HUES64 (cell line): Measurements from ENCODE around the gene SMIM44.

Experiments
- H3K27ac ChIP-seq: 2 replicates; pipeline ENCODE4 v1.7.0; 2013; ENCODE audit warnings: low read depth, low read length, inconsistent platforms
- H3K27me3 ChIP-seq: 2 replicates; pipeline ENCODE4 v1.6.1; 2013; ENCODE audit warnings: mild to moderate bottlenecking, low read length; ENCODE audit not compliant: insufficient read depth
- H3K36me3 ChIP-seq: 2 replicates; pipeline ENCODE4 v1.6.1; 2013; ENCODE audit warnings: mild to moderate bottlenecking, low read length; ENCODE audit not compliant: insufficient read depth
- H3K4me1 ChIP-seq: 2 replicates; pipeline ENCODE4 v1.6.1; 2013; ENCODE audit warnings: mild to moderate bottlenecking, low read length, moderate library complexity; ENCODE audit not compliant: insufficient read depth
- H3K4me3 ChIP-seq: 2 replicates; pipeline ENCODE4 v1.5.1; 2013; ENCODE audit warnings: mild to moderate bottlenecking, low read length, moderate library complexity
- H3K9ac ChIP-seq: 2 replicates; pipeline ENCODE4 v1.6.1; 2013; ENCODE audit warnings: mild to moderate bottlenecking, low read depth, low read length
- H3K9me3 ChIP-seq: 2 replicates; pipeline ENCODE4 v1.6.1; 2013; ENCODE audit warnings: low read depth, low read length; ENCODE audit not compliant: insufficient read depth
- WGBS: fragments of 150-250, 120-280 bp; methylation state at CpG from one replicate; pipeline ENCODE4 v1.1.7; 2013; ENCODE audit warnings: missing lambda C conversion rate; 5-methylcytosine and 5-hydroxymethylcytosine counted together

Gene SMIM44

DNA sequence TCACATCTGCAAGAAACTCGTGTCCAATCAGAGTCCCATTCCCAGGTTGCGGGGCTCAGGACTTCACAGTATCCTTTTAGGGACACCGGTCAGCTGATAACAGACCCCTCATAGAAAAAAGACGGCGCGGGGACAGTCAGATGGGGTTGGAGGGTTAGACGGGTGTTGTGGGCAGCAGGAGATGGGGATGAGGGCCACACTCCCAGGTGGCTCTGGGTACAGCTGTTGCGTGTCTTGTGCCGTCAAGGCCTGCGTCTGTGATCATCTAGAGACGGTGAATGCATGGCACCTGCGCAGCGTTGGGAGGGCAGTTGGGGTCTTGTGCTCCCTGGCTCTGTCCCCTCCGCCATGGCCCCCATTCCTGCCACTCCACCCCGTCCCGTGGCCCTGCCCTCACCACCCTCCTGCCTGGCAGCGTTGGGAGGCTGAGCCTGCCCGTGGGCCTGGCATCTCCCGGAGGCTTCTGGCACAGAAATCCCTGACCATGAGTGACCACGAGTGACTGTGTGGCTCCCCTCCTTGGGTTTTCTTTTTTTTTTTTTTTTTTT is 41.7 kb upstream of the SMIM44 start:
- H3K27ac ChIP-seq: no peak overlapping the region
- H3K27me3 ChIP-seq: no peaks in the 10 kb centered on the region
- no peak overlapping the region for H3K9ac ChIP-seq
- H3K4me3 ChIP-seq: no peak overlapping the region
- H3K36me3 ChIP-seq: peaks cover 38% of the 10 kb centered on the region
- H3K4me1 ChIP-seq: no peaks in the 10 kb centered on the region; the same call in 1 of the 2 replicates
- WGBS: 96% methylated on average over 19 of the region's 20 CpGs
- no peaks in the 10 kb centered on the region for H3K9me3 ChIP-seq

GRCh38 chr19:3524078-3524842 is 41.0 kb upstream of the SMIM44 start:
- no peak overlapping the region for H3K4me3 ChIP-seq
- 96% methylated on average over 33 of the region's 33 CpGs for WGBS
- H3K9me3 ChIP-seq: no peaks in the 10 kb centered on the region
- no peak overlapping the region for H3K27ac ChIP-seq
- no peaks in the 10 kb centered on the region for H3K27me3 ChIP-seq
- peaks cover 38% of the 10 kb centered on the region for H3K36me3 ChIP-seq
- peaks cover 4% of the 10 kb centered on the region for H3K4me1 ChIP-seq
- no peak overlapping the region for H3K9ac ChIP-seq

DNA sequence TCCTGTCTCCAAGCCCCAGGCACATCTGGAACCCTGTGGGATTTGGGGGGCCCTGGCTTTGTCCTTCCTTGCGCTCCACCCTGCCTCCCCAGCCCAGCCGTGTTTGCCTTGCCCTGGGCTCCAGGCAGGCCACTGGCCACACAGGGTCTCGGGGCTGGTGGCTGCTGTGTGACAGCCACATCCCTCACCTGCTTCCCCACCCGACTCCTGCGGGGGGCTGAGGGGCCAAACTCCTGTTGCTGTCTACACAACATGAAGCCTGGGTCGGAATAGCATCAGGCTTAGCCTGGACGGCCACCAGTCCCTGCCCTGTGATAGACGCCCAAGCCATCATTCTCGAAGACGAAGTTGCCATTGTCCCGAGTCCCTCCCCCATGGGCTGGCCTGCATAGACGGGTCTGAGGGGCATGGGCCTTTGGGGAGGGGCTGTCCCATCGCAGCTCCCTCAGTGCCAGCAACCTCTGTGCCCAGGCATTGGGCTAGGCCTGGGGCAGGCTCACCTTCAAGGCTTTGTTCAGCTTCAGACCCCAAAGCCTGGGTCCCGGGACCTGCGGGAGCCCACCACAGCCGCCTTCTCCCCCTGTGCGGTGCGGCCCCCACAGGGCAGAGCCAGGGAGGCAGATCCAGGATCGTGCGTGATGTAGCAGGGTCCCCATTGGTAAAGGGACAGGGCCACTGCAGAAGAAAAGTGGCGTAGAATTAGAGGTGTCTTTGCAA is 40.3 kb upstream of the SMIM44 start:
- H3K9me3 ChIP-seq: no peaks in the 10 kb centered on the region
- no peak overlapping the region for H3K27ac ChIP-seq
- no peak overlapping the region for H3K9ac ChIP-seq
- peaks cover 38% of the 10 kb centered on the region for H3K36me3 ChIP-seq
- WGBS: 95% methylated on average over 21 of the region's 21 CpGs
- H3K27me3 ChIP-seq: no peaks in the 10 kb centered on the region
- H3K4me3 ChIP-seq: no peak overlapping the region
- H3K4me1 ChIP-seq: peaks cover 12% of the 10 kb centered on the region

- H3K9ac ChIP-seq: no peak overlapping the region
- H3K4me1 ChIP-seq: peaks cover 18% of the 10 kb centered on the region
- 95% methylated on average over 40 of the region's 40 CpGs for whole genome bisulfite sequencing
- H3K27ac ChIP-seq: no peak overlapping the region
- no peaks in the 10 kb centered on the region for H3K27me3 ChIP-seq
- H3K4me3 ChIP-seq: no peak overlapping the region
- H3K9me3 ChIP-seq: no peaks in the 10 kb centered on the region
- H3K36me3 ChIP-seq: peaks cover 33% of the 10 kb centered on the region
These were observed 39.5 kb upstream of the SMIM44 start for GRCh38 chr19:3522421-3523360.

GRCh38 chr19:3521104-3521445 is 37.8 kb upstream of the SMIM44 start:
- no peaks in the 10 kb centered on the region for H3K9me3 ChIP-seq
- peaks cover 19% of the 10 kb centered on the region for H3K4me1 ChIP-seq
- 0 out of 2 replicates have a peak overlapping the region, but pooled peaks have one; percentile 2 for H3K9ac ChIP-seq
- WGBS: 93% methylated on average over 7 of the region's 7 CpGs
- H3K27ac ChIP-seq: no peak overlapping the region
- H3K27me3 ChIP-seq: no peaks in the 10 kb centered on the region
- peaks cover 21% of the 10 kb centered on the region for H3K36me3 ChIP-seq
- no peak overlapping the region for H3K4me3 ChIP-seq

DNA sequence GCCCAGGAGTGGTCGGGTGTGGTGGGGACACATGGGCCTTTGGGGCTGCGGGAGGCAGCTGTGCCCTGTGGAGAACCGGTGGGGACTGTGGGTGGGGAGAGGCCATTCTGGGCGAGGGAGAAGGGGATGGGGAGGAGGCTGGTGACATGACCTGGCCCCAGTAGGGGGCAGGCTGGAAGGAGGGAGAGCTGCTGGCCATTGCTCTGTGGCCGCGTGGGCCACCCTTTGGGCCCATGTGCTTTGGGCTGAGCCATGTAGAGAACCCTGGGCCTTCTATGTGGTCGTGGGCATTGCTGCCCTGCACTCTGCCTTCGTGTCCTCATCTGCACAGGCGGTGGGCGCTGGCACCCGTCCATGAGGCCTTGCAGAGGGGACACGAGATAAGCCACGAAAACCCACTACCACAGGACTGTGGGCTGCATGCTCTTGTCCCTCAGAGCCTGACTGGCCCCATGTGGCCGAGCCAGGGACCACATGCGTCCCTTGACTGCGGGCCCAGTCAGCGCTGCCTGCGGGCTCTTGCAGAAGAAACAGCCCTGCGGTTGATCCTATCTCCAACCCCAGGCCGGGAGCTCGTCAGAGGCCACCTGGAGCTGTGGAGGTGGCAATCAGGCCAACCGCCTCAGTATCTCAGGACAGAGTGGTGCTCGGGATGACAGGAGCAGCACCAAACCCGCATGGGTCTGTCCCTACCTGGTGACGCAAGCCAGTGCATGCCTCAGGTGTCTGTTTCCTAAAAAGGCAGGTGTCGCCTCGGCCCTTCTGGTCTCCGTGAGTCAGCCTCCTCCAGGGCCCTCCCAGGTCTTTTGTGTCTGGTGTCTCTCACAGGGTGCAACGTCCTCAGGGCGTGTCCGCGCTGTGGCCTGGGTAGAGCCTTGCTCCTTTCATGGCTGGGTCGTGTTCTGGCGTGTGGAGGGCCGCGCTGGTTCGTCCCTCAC is 37.2 kb upstream of the SMIM44 start:
- H3K27ac ChIP-seq: no peak overlapping the region
- 91% methylated on average over 37 of the region's 37 CpGs for WGBS
- no peak overlapping the region for H3K4me3 ChIP-seq
- peaks cover 21% of the 10 kb centered on the region for H3K36me3 ChIP-seq
- no peaks in the 10 kb centered on the region for H3K27me3 ChIP-seq
- peaks cover 19% of the 10 kb centered on the region for H3K4me1 ChIP-seq
- H3K9ac ChIP-seq: 0 out of 2 replicates have a peak overlapping the region, but pooled peaks have one; percentile 2
- H3K9me3 ChIP-seq: no peaks in the 10 kb centered on the region

GRCh38 chr19:3519126-3519525 is 35.9 kb upstream of the SMIM44 start:
- peaks cover 19% of the 10 kb centered on the region for H3K4me1 ChIP-seq
- H3K36me3 ChIP-seq: peaks cover 13% of the 10 kb centered on the region
- 90% methylated on average over 18 of the region's 18 CpGs for WGBS
- peak overlapping the region; percentile 23; the same call in 1 of the 2 replicates for H3K9ac ChIP-seq
- no peaks in the 10 kb centered on the region for H3K9me3 ChIP-seq
- no peak overlapping the region for H3K4me3 ChIP-seq
- peak overlapping the region; percentile 54; the same call in 1 of the 2 replicates for H3K27ac ChIP-seq
- H3K27me3 ChIP-seq: no peaks in the 10 kb centered on the region

DNA sequence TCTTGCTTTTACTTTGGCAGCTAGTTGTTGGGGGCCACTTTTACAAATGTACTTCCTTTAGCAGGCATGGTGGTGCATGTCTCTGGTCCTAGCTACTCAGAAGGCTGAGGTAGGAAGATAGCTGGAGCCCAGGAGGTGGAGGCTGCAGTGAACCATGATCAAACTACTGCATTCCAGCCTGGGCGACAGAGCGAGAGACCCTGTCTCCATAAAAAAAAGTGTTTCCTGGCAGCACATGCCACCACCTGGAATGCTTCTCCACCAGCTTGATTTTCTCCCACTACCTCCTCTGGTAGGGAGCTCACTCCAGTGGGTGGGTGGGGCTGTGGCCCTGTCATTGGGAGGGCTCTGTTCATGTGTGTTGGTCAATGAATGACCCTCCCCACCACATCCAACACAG is 35.4 kb upstream of the SMIM44 start:
- Histone ChIP-seq H3K9ac (peak overlapping the region; percentile 23; the same call in 1 of the 2 replicates), H3K9me3 (no peaks in the 10 kb centered on the region), H3K27ac (peak overlapping the region; percentile 54), H3K36me3 (peaks cover 10% of the 10 kb centered on the region), H3K4me1 (peaks cover 19% of the 10 kb centered on the region), H3K27me3 (no peaks in the 10 kb centered on the region), H3K4me3 (peak overlapping the region; percentile 5; the same call in 1 of the 2 replicates)
- 90% methylated on average over 2 of the region's 2 CpGs for WGBS

GRCh38 chr19:3518255-3518654 is 35.0 kb upstream of the SMIM44 start:
- no peaks in the 10 kb centered on the region for H3K27me3 ChIP-seq
- peaks cover 19% of the 10 kb centered on the region for H3K4me1 ChIP-seq
- no peaks in the 10 kb centered on the region for H3K9me3 ChIP-seq
- peak overlapping the region; percentile 23; the same call in 1 of the 2 replicates for H3K9ac ChIP-seq
- H3K4me3 ChIP-seq: peak overlapping the region; percentile 5; the same call in 1 of the 2 replicates
- peaks cover 6% of the 10 kb centered on the region for H3K36me3 ChIP-seq
- WGBS: 55% methylated on average over 10 of the region's 10 CpGs
- H3K27ac ChIP-seq: peak overlapping the region; percentile 54

- peak overlapping the region; percentile 54; the same call in 1 of the 2 replicates for H3K27ac ChIP-seq
- peaks cover 19% of the 10 kb centered on the region for H3K4me1 ChIP-seq
- no peak overlapping the region for H3K4me3 ChIP-seq
- H3K36me3 ChIP-seq: peaks cover 4% of the 10 kb centered on the region; the same call in 1 of the 2 replicates
- H3K27me3 ChIP-seq: no peaks in the 10 kb centered on the region
- H3K9ac ChIP-seq: no peak overlapping the region
- 94% methylated on average over 2 of the region's 2 CpGs for WGBS
- no peaks in the 10 kb centered on the region for H3K9me3 ChIP-seq
These were observed 34.4 kb upstream of the SMIM44 start for GRCh38 chr19:3517638-3518037.
